NCI-H524 (cell line): ENCODE measurements around the gene OPCML.

Source experiments
- DNase-seq, 2 experiments: peaks; one replicate each; lab custom pipeline; 2025; lab: John Stamatoyannopoulos, UW

Gene OPCML

DNA sequence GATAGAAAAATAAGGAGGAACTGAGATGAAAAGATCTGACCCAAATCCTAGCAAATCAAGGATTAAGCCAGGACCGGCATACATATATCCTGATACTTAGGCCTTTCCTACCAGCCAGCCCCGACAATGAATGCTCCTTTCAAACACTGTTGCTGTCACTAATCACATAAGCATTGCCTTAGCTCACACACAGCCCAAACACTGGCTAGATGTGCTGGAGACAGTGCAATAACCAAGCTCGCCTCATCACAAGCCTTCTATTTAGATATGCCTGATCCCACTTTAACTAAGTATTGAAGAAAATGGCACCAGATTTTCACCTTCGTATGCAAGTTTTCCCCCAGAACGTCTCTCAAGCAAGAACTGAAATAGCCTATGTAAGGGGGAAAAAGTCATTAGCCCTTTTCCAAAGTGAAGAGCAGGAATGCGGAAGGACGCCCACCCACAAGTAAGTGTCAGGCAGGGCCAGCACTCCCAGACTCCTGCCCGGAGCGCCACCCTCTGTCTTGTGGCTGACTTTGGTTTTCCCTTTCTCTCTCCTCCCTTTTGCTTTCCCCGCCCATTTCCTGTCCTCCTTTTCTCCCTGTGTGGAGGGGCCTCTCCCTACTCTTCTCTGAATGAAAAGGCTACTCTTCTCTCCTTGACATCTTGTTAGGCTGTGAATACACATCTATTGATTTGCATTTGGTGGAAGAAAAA, 8.9 kb upstream of the OPCML start:
- no peak for DNase-seq

- no peak for DNase-seq
These were observed 3.9 kb upstream of the OPCML start for GRCh38 chr11:133536198-133536597.

- no peak for DNase-seq
These were observed 904 bp upstream of the OPCML start for GRCh38 chr11:133533205-133533604.

GRCh38 chr11:133531458-133531857, 843 bp downstream of the OPCML start:
- no peak for DNase-seq

DNA sequence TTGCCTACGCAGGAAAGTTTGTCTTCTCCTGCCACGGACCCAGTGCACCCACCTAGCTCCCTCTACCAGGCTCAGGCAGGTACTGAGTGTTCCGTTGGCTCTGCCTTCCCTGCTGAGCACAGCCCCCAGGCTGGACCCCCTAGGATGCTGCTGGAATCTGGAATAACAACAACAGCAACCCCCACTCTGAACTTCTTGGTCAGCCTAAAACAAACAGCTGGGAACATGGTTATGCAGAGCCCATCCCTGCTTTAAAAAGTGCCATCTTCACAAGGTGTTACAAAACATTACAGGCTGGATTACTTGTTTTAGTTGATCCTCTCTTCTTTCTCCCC, 1.8 kb downstream of the OPCML start:
- no peak for DNase-seq

- no peak for DNase-seq
These were observed 2.3 kb downstream of the OPCML start for GRCh38 chr11:133529807-133530500.

- DNase-seq = peak; percentile 67 to 86
These were observed 5.5 kb downstream of the OPCML start for GRCh38 chr11:133526790-133527189.

- DNase-seq = no peak
These were observed 6.3 kb downstream of the OPCML start for GRCh38 chr11:133525976-133526375.

DNA sequence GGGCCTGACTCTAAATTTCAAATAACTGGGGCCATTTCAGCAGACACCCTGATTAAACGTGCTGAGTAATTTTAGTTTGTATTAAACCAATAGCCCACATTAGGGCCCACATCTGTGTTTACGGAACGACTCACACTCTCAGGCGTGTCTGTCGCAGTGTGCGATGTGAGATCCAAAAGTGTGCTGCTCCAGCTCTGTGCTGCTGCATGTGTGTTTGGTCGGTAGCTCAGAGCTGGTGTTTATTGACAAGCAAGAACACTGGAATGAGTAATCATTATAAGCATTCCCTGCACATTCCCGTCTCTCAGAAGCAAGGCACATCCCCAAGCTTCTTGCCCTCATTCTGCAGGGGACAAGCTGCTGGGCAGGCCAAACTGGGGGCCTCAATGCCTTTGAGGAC, 7.8 kb downstream of the OPCML start:
- no peak for DNase-seq

DNA sequence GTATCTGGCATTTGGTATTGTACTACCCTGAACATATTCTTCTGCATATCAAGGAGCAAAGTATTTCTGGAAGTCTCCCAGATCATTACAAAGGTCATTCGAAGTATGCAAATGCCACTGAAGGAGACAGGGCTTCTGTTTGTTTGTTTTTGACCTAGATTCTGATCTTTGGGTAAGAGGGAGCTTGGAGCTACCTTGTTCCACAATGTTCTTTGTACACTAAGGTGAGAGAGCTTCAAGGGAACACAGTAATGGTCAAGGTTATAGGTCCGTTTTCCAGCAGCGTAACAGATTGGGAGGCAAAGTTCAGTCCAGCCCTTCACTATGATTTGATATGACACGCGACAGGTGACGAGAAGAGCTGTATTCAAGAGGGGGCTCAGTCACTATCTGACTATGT, 10.0 kb downstream of the OPCML start:
- no peak for DNase-seq

DNA sequence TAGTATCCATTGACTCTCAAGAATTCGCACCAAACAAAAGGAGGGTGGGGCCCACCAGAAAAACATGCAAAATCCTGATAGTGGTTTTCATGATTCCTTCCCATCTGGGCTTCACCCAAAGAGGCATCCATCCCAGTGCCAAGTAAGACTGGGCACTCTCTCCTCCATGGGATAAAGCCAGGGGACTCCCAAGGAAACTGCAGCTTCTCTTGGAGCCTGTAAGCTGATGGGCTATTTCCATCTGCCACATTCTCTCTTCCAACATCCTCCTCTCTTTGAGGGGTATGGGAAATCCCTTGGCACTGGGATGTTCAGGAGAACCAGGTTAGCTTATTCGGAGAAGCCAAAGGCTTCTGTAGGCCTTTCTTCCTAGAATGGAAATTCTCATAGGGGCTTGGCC, 10.8 kb downstream of the OPCML start:
- DNase-seq = no peak

- DNase-seq = no peak
These were observed 11.6 kb downstream of the OPCML start for GRCh38 chr11:133520707-133521106.

DNA sequence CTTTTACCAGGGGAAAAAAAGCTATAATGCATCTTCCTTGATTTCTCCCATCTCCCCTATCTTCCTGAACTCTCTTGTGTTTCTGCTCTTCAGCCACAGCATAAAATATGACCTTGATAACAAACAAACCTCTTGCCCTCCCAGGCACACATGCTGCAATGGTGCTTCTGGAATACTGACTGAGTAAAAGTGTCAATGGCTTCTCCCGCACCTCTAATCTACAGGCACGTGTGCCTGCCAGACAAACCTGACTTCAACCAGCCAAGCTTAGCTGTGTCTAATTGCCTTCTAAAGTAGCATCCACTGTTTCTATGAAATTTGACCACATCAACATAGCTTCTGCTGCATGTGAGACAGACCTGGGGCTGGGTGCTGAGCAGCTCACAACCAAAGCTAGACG, 12.7 kb downstream of the OPCML start:
- DNase-seq = no peak

GRCh38 chr11:133518702-133519264, 13.5 kb downstream of the OPCML start:
- DNase-seq = no peak

- DNase-seq = no peak
These were observed 15.5 kb downstream of the OPCML start for GRCh38 chr11:133516845-133517244.

DNA sequence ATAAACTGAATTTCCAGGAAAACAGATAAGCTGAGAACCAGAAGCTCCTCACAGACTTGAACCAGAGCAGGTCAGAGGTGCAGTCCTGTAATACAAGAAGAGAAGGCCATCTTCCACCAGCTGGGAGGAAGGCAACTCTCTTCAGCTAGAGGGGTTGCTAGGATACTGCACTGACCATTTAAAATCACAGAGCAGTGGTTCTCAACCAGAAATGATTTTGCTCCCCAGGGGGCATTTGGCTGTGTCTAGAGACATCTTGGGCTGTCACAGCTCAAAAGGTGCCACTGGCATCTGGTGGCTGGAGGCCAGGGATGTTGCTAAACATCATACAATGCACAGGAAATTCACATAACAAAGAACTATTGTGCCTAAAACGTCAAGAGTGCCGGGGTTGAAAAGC, 17.2 kb downstream of the OPCML start:
- peak; percentile 41 to 74 for DNase-seq

GRCh38 chr11:133509924-133510697, 22.2 kb downstream of the OPCML start:
- peak in 1 of 2 experiments; percentile 5 for DNase-seq

- no peak for DNase-seq
These were observed 23.8 kb downstream of the OPCML start for GRCh38 chr11:133508468-133508867.

- DNase-seq = no peak
These were observed 25.1 kb downstream of the OPCML start for GRCh38 chr11:133507185-133507584.

DNA sequence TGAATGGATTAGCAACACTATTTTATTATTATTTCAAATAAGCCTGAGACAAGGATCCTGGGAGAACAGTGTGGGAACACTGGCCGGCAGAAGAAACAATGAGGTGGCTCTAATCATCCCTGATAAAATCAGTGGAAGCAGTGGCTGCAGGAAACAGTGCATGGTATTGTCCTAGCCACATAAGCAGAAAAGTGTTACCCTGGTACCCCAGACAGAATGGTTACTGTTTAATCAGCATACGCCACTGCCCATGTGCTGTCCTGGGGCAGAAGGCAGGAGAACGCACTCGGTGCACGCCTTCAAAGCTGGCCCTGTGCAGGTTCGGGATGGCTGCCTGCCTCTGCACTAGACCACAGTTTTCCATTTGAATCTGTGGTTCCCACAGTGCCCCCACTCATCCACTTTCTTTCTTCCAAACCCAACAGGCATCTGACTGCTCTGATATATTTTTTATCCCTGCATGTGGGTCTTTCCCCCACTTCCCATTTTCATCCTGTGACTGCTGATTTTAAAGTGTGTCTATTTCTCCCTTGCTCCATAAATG, 25.7 kb downstream of the OPCML start:
- no peak for DNase-seq

- no peak for DNase-seq
These were observed 26.3 kb downstream of the OPCML start for GRCh38 chr11:133506023-133506422.

GRCh38 chr11:133504906-133505305, 27.4 kb downstream of the OPCML start:
- no peak for DNase-seq

- no peak for DNase-seq
These were observed 28.5 kb downstream of the OPCML start for GRCh38 chr11:133503776-133504175.
